GM12878 (cell line): ENCODE results near the gene FGF13. TPM values are rescaled to one million over a fixed set of nuclear protein-coding genes. Genes with fewer than 3 reads are reported as not detected.

Experiments used
- ATAC-seq: fragments of 200-7000 bp; cut with Tn5 transposase; 3 replicates; pipeline ENCODE4 v1.9.1; 2020; ENCODE audit warnings: mild to moderate bottlenecking, moderate library complexity
- BruUV-seq: library from RNA; stranded (reverse); fragments of 400-500 nt; replicated peaks from 2 replicates; lab custom pipeline; 2021; lab: Mats Ljungman, UMichigan
- CTCF ChIA-PET: fragments of 300-600 bp; sonication (Branson Sonifier 250); formaldehyde crosslinking; extraction: SDS; loops from one replicate; lab custom pipeline; 2021; ENCODE audit warnings: inconsistent platforms; lab: Yijun Ruan, JAX
- POLR2A ChIA-PET: fragments of 350-600 bp; formaldehyde crosslinking; extraction: SDS; loops from one replicate; lab custom pipeline; 2021; ENCODE audit warnings: inconsistent platforms; lab: Charles Lee
- RAD21 ChIA-PET: fragments of 300-600 bp; sonication (Branson Sonifier 250); formaldehyde crosslinking; loops from one replicate; lab custom pipeline; 2023; ENCODE audit warnings: antibody characterized with exemption; ENCODE audit not compliant: unreplicated experiment; lab: Charles Lee
- SMC1A ChIA-PET: fragments of 300-600 bp; sonication (Branson Sonifier 250); formaldehyde crosslinking; loops from one replicate; lab custom pipeline; 2023; ENCODE audit not compliant: unreplicated experiment, uncharacterized antibody; lab: Charles Lee
- DNase-seq: peaks from one replicate; pipeline ENCODE4 v3.0.0-alpha.2; 2011; ENCODE audit warnings: low read depth, low spot score
- FAIRE-seq: peaks from 3 replicates; lab custom pipeline; 2011; peaks lifted over from hg19 to GRCh38; lab: Jason Lieb, UNC
- H2AFZ ChIP-seq: 2 replicates; pipeline ENCODE4 v1.6.0; 2011; ENCODE audit warnings: low read depth, low read length, control low read depth; ENCODE audit not compliant: control insufficient read depth
- H3K27ac ChIP-seq: 2 replicates; pipeline ENCODE4 v1.5.1; 2011; ENCODE audit warnings: control low read depth; ENCODE audit not compliant: control insufficient read depth, insufficient read depth
- H3K27me3 ChIP-seq, 2 experiments: replicated peaks in 1 of 2; 2 replicates each; pipeline versions ENCODE4 v1.6.0 to v1.6.1; 2011; ENCODE audit warnings: low read length in 1 of 2; ENCODE audit not compliant: control insufficient read depth in 2 of 2, insufficient read depth in 2 of 2
- H3K36me3 ChIP-seq, 2 experiments: 2 replicates each; pipeline ENCODE4 v1.5.1; 2011; ENCODE audit warnings: low read length in 1 of 2; ENCODE audit not compliant: control insufficient read depth in 2 of 2, insufficient read depth in 2 of 2
- H3K4me1 ChIP-seq: 2 replicates; pipeline ENCODE4 v1.6.1; 2011; ENCODE audit warnings: mild to moderate bottlenecking, low read length, moderate library complexity, mixed read lengths; ENCODE audit not compliant: control insufficient read depth, insufficient read depth
- H3K4me2 ChIP-seq: 2 replicates; pipeline ENCODE4 v1.6.0; 2011; ENCODE audit warnings: control low read depth; ENCODE audit not compliant: control insufficient read depth, insufficient read depth
- H3K4me3 ChIP-seq: fragments of 200-600 bp; sonication (generic); 2 replicates; pipeline ENCODE4 v1.5.1; 2016
- H3K79me2 ChIP-seq: 2 replicates; pipeline ENCODE4 v1.6.0; 2011; ENCODE audit warnings: low read length; ENCODE audit not compliant: control insufficient read depth, insufficient read depth
- H3K9ac ChIP-seq: 2 replicates; pipeline ENCODE4 v1.8.0; 2011; ENCODE audit warnings: low read length, control low read depth, mixed read lengths; ENCODE audit not compliant: control insufficient read depth, insufficient read depth
- H3K9me3 ChIP-seq: replicated peaks from 3 replicates; pipeline ENCODE4 v1.5.1; 2011; ENCODE audit warnings: mild to moderate bottlenecking, low read length; ENCODE audit not compliant: control insufficient read depth, insufficient read depth
- H4K20me1 ChIP-seq: 2 replicates; pipeline ENCODE4 v1.6.0; 2011; ENCODE audit not compliant: control insufficient read depth, insufficient read depth
- CUX1 ChIP-seq: IDR thresholded peaks from 2 replicates; pipeline ENCODE4 v1.6.1; 2012; ENCODE audit warnings: improper control_type of control experiment, low read depth, low read length; ENCODE audit not compliant: insufficient replicate concordance
- EP300 ChIP-seq, 2 experiments: fragments of 150-350 bp in 1 of 2; IDR thresholded peaks; 2 replicates each; pipeline ENCODE4 v1.6.1; 2011 to 2012; ENCODE audit warnings: low read depth in 2 of 2, low read length in 2 of 2, borderline replicate concordance in 1 of 2, improper control_type of control experiment in 1 of 2, inconsistent platforms in 1 of 2; ENCODE audit not compliant: control insufficient read depth in 1 of 2
- JUNB ChIP-seq: IDR thresholded peaks from 2 replicates; pipeline ENCODE4 v1.6.1; 2016; ENCODE audit warnings: antibody characterized with exemption, mild to moderate bottlenecking
- MTA3 ChIP-seq: IDR thresholded peaks from 2 replicates; pipeline ENCODE4 v1.6.1; 2012; ENCODE audit warnings: low read length, inconsistent platforms, borderline replicate concordance
- NR2C1 ChIP-seq: fragments of 450-650 bp; IDR thresholded peaks from 2 replicates; pipeline ENCODE4 v1.6.1; 2017; ENCODE audit warnings: antibody characterized with exemption, mild to moderate bottlenecking, moderate library complexity
- RBBP5 ChIP-seq: fragments of 200-600 bp; sonication (generic); conservative IDR thresholded peaks from 2 replicates; pipeline ENCODE4 v1.6.1; 2016
- RELA ChIP-seq: fragments of 450-650 bp; IDR thresholded peaks from 2 replicates; pipeline ENCODE4 v1.8.0; 2014; ENCODE audit warnings: borderline replicate concordance; ENCODE audit not compliant: partially characterized antibody
- RFX5 ChIP-seq: IDR thresholded peaks from 2 replicates; pipeline ENCODE4 v1.6.1; 2011; ENCODE audit warnings: low read depth, low read length, improper control_type of control experiment
- SUPT20H ChIP-seq: IDR thresholded peaks from 2 replicates; pipeline ENCODE4 v1.6.1; 2011; ENCODE audit warnings: low read depth, mild to moderate bottlenecking, low read length, moderate library complexity, borderline replicate concordance; ENCODE audit not compliant: control insufficient read depth
- USF1 ChIP-seq: IDR thresholded peaks from 2 replicates; pipeline ENCODE4 v1.6.1; 2011; ENCODE audit warnings: borderline replicate concordance, low read depth, mild to moderate bottlenecking, moderate library complexity, mixed read lengths, low read length; ENCODE audit not compliant: insufficient read depth; ENCODE audit errors: extremely low read length
- YY1 ChIP-seq: IDR thresholded peaks from 2 replicates; pipeline ENCODE4 v1.6.1; 2011; ENCODE audit warnings: low read depth, mild to moderate bottlenecking, low read length
- ZBTB4 ChIP-seq: fragments of 450-650 bp; formaldehyde crosslinking; IDR thresholded peaks from 2 replicates; pipeline ENCODE4 v1.4.0; 2022; ENCODE audit warnings: mild to moderate bottlenecking, moderate library complexity
- ZNF274 ChIP-seq: IDR thresholded peaks from one replicate; pipeline ENCODE4 v1.8.0; 2011; ENCODE audit not compliant: insufficient read length, insufficient read depth
- WGBS: methylation state at CpG from one replicate; pipeline ENCODE4 v1.1.6; 2016; ENCODE audit warnings: low lambda C conversion rate; ENCODE audit not compliant: insufficient replicate concordance, insufficient coverage; ENCODE audit errors: missing lambda C conversion rate; 5-methylcytosine and 5-hydroxymethylcytosine counted together
- in situ Hi-C: fragments of 300-500 bp; cut with MboI; formaldehyde crosslinking; loops from 9 replicates; pipeline ENCODE4 v1.14.3; 2018; ENCODE audit warnings: mixed read lengths
- intact Hi-C: fragments of 100-400 bp; cut with micrococcal nuclease; formaldehyde crosslinking; loops from one replicate; pipeline ENCODE4 v1.14.2; 2022; ENCODE audit not compliant: unreplicated experiment
- polyA plus RNA-seq, 11 experiments: library from polyadenylated mRNA; depleted of rRNA in 4 of 11; unstranded in 6 of 11; stranded (reverse) in 5 of 11; fragments of >200 nt; fragmentation: Nextera tagmentation in 4 of 11; fragmentation: Illumina TruSeq in 1 of 11; extraction: Ambion mirVana in 4 of 11; extraction: Trizol in 1 of 11; gene quantifications; 1 replicate in 1 of 11; 2 replicates in 10 of 11; pipeline versions ENCODE4 v1.2.1 to v1.2.3, GENCODE V29; 2011 to 2016; ENCODE audit warnings: inconsistent platforms in 2 of 11, missing spikeins in 2 of 11, low read depth in 1 of 11
- total RNA-seq, 4 experiments: library from RNA; depleted of rRNA in 3 of 4; stranded (reverse); fragments of >200 nt in 3 of 4; fragmentation: Illumina TruSeq in 1 of 4; extraction: Trizol in 1 of 4; gene quantifications; 2 replicates each; pipeline versions ENCODE4 v1.2.1 to v1.2.3, GENCODE V29; 2013 to 2021

The FGF13 gene
- total and polyA plus RNA-seq, 10 of the 15 experiments (the other 5 are each of a cell fraction or from before 2014, with no cell fraction given): 0.08 to 0.68 (median 0.28) TPM; not detected in 1

GRCh38 chrX:138704596-138704995, 6.9 kb downstream of the FGF13 start (continued):
- no peak for TF ChIP-seq JUNB
- TF ChIP-seq RELA: no peak

GRCh38 chrX:138704101-138704500, 7.4 kb downstream of the FGF13 start:
- no peak overlapping the region for H3K4me3 ChIP-seq
- CTCF ChIA-PET: no interaction called here
- no peaks in the 10 kb centered on the region for H3K4me1 ChIP-seq
- no TSS peak for BruUV-seq
- in situ Hi-C loops: no loop called here
- H3K27ac ChIP-seq: no peak overlapping the region
- no peaks in the 10 kb centered on the region for H4K20me1 ChIP-seq
- H3K27me3 ChIP-seq: no peaks in the 10 kb centered on the region
- POLR2A ChIA-PET: no interaction called here
- intact Hi-C loops: no loop called here
- TF ChIP-seq MTA3 (no peak), EP300 (IDR thresholded peaks at IDR 0.05; ENCODE audit: borderline replicate concordance in 1 of 2, control insufficient read depth in 1 of 2, low read depth in 2 of 2, low read length in 2 of 2) (no peak), NR2C1 (no peak), ZBTB4 (no peak), CUX1 (no peak), RBBP5 (no peak), USF1 (no peak), SUPT20H (no peak), ZNF274 (no peak), RFX5 (no peak), YY1 (no peak)
- no peak overlapping the region for H2AFZ ChIP-seq
- RAD21 ChIA-PET: no interaction called here
- FAIRE-seq (no peak), ATAC-seq (no peak), DNase-seq (no peak)
- 4% methylated on average over 3 of the region's 3 CpGs for whole genome bisulfite sequencing
- no peaks in the 10 kb centered on the region for H3K9me3 ChIP-seq
- SMC1A ChIA-PET: no interaction called here
- no peak overlapping the region for H3K4me2 ChIP-seq
- no peaks in the 10 kb centered on the region for H3K36me3 ChIP-seq
- H3K79me2 ChIP-seq: no peaks in the 10 kb centered on the region
- no peak overlapping the region for H3K9ac ChIP-seq
